Mucosa of stomach (tissue), 1 donor: ENCODE data around the gene SMAD9.
A peak's percentile ranks its signal among the peaks of the same experiment; 100 is the strongest.

ENCODE experiments used
- H3K27me3 ChIP-seq: one replicate; pipeline ENCODE4 v1.7.0; 2013; ENCODE audit warnings: mild to moderate bottlenecking, low read length; ENCODE audit not compliant: control insufficient read depth, insufficient read depth
- H3K36me3 ChIP-seq: one replicate; pipeline ENCODE4 v1.7.0; 2013; ENCODE audit warnings: low read length; ENCODE audit not compliant: control insufficient read depth, insufficient read depth
- H3K4me1 ChIP-seq: one replicate; pipeline ENCODE4 v1.7.0; 2013; ENCODE audit warnings: mild to moderate bottlenecking, low read length; ENCODE audit not compliant: control insufficient read depth, insufficient read depth
- H3K4me3 ChIP-seq: one replicate; pipeline ENCODE4 v1.7.0; 2013; ENCODE audit warnings: low read length
- H3K9ac ChIP-seq: one replicate; pipeline ENCODE4 v1.7.0; 2013; ENCODE audit warnings: mild to moderate bottlenecking, low read length, moderate library complexity
- H3K9me3 ChIP-seq: one replicate; pipeline ENCODE4 v1.7.0; 2013; ENCODE audit warnings: mild to moderate bottlenecking, low read length, moderate library complexity; ENCODE audit not compliant: control insufficient read depth
- donor health status: Pancreatic carcinoma.

SMAD9 gene

DNA sequence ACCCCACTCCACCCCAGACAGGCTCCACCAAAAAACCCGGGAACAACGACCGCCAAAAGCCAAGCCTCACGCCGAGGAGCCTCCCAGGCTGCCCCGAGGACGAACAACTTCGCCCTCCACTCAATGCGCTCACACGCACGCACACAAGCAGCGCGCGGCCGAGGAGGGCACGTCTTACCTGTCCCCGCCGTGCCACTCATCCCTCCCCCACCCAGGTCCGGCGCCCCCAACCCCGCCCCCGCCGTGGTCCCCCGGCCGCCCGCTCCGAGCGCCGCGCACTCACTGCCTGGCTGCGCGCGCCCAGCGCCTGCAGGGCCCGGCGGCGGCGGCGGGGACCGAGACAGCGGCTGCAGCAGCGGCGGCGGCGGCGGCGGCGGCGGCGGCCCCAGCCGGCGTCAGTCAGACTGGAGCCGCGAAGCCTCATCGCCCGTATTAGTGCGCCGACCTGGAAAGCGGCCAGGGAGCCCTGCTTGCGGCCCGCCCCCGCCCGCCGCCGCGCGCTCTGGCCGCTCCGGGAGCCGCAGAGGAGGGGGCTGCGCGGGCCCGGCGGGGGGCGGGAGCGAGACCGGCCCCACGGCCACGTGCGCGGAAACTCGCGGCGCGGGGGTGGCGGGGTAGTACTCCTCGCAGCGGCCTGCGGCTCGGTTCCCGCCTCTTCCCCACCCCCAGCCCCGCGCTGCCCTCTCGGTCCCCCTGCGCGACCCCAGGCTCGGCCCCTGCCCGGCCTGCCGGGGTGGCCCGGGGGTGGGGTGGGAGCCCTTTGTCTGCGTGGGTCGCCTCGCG lies at the start of gene SMAD9:
TSS of gene SMAD9 (minus strand) at position 406 of the 783 bp plus-strand sequence. CDS start 40,549 bp downstream, outside the sequence.
- H3K9ac ChIP-seq: peak within 1 kb of the TSS; percentile 41
- H3K36me3 ChIP-seq: no peaks in the 10 kb centered on the region
- peaks cover 4% of the 10 kb centered on the region for H3K4me1 ChIP-seq
- peaks cover 21% of the 10 kb centered on the region for H3K27me3 ChIP-seq
- no peaks in the 10 kb centered on the region for H3K9me3 ChIP-seq
- no peak within 1 kb of the TSS for H3K4me3 ChIP-seq

DNA sequence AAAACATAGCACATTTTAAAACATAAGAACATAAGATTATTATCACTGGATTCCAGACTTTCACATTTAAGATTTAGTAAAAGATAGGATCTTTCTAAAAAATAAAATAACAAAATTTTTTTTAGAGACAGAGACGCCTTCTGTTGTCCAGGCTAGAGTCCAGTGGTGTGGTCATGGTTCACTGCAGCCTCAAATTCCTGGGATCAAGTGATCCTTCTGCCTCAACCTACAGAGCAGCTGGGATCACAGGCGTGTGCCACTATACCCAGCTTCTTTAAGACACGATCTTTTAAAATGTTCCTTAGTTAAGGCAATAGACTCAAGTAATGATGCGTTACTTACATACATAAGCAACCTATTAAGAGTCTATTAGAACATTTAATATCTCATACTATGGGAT lies 46.4 kb upstream of the SMAD9 start:
- Histone ChIP-seq H3K9me3 (no peaks in the 10 kb centered on the region), H3K27me3 (no peaks in the 10 kb centered on the region), H3K4me3 (no peak overlapping the region), H3K4me1 (no peaks in the 10 kb centered on the region), H3K36me3 (peaks cover 11% of the 10 kb centered on the region), H3K9ac (no peak overlapping the region)

DNA sequence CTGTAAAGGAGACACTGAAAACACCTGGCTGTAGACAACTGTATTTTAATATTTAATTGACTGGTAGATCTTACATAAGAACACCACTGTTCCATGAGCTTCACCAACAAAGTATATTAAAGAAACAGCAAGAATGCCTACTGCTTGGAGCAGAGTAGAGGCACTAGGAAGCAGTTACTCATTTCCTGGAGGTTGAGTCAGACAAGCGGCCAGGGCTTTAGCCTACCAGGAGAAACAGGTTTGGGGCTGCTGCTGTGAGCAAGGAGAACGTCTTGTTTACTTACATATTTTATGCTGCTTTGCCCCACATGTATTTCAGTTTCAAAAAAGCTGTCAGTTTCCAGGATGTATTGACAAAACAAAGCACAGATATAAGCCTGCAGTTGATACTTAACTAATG lies 45.7 kb upstream of the SMAD9 start:
- H3K9ac ChIP-seq: no peak overlapping the region
- no peaks in the 10 kb centered on the region for H3K4me1 ChIP-seq
- no peaks in the 10 kb centered on the region for H3K27me3 ChIP-seq
- H3K4me3 ChIP-seq: no peak overlapping the region
- peaks cover 11% of the 10 kb centered on the region for H3K36me3 ChIP-seq
- no peaks in the 10 kb centered on the region for H3K9me3 ChIP-seq

DNA sequence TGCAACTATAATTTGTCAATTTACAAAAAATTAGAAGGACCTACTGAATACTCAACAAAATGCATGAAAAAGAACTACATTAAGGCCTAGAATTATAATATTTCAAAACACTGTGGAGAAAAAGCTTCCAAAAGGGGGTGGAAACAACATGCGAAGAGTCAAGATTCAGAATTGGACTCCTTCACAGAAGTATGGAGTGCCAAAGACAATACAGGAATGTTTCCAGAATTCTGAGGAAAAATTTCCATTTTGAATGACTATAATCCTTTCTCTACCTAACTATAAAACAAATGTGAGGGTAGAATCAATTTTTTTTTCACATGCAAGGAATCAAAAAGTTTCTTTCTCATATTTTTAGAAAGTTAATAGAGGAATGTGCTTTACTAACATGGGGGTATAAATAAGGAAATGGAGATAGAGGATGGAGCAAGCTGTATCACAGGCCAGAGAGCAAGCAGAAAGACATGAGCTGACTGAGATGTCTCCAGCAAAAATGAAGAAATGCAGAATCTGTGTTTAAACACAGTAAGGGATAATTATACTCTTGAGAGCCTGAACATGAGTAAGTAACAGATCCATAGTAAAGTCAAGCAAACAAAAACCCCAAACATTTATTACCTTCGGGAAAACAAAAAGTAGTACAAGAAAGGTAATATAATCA lies 39.5 kb upstream of the SMAD9 start:
- Histone ChIP-seq H3K36me3 (peaks cover 7% of the 10 kb centered on the region), H3K27me3 (no peaks in the 10 kb centered on the region), H3K4me1 (peaks cover 7% of the 10 kb centered on the region), H3K4me3 (no peak overlapping the region), H3K9me3 (no peaks in the 10 kb centered on the region), H3K9ac (no peak overlapping the region)

DNA sequence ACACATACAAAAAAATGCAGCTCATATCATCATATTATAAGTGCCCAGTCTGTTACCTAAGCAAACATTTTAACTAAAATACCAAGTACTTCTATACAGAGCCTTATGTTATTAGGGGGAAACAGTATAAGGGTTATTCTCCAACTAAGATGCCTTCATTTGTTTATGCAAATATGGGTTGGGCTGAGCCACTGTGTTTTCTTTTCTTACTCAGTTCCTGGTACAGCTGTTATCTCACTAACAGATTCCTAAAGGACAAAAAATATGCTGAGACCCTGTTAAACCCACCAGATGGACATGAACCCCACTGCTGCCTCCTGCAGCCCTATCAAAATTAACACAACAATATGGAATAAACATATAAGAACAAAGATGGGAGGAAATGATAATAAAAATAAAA lies 34.5 kb upstream of the SMAD9 start:
- H3K9me3 ChIP-seq: no peaks in the 10 kb centered on the region
- H3K9ac ChIP-seq: no peak overlapping the region
- no peak overlapping the region for H3K4me3 ChIP-seq
- H3K4me1 ChIP-seq: peaks cover 11% of the 10 kb centered on the region
- H3K36me3 ChIP-seq: no peaks in the 10 kb centered on the region
- no peaks in the 10 kb centered on the region for H3K27me3 ChIP-seq

DNA sequence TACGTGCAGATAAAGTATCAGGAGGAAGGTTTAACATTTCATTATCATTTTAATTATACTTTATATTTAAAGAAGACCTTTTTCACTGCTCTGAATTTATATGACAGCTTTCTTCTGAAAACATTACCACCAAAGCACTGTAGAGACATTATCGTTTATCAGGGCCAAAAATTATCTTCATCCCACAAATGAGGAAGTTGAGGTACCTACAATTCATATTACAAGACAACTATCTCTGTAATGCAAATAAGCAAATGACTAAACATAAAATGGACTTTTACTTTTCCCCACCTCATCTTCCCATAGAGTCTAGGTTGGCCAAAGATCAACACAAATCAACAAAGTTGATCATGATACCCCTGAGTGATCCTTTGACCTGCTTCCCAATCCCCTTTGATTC lies 30.9 kb upstream of the SMAD9 start:
- Histone ChIP-seq H3K4me3 (no peak overlapping the region), H3K4me1 (peaks cover 11% of the 10 kb centered on the region), H3K9me3 (no peaks in the 10 kb centered on the region), H3K27me3 (no peaks in the 10 kb centered on the region), H3K9ac (no peak overlapping the region), H3K36me3 (no peaks in the 10 kb centered on the region)

DNA sequence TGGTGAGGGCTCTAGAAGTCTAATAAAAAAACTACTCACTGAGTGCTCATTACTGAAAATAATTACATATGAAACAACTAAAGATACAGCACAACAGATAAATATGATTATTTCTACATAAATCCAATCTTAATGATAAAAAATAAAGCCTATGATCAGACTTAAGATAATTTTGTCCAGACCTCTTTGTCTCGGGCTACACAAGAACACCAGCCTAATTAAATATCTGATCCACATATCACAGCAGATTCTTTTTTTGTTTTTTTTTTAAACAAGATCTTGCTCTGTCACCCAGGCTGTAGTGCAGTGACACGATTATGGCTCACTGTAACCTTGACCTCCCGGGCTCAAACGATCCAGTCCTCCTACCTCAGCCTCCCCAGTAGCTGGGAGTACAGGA lies 30.3 kb upstream of the SMAD9 start:
- Histone ChIP-seq H3K36me3 (no peaks in the 10 kb centered on the region), H3K4me3 (no peak overlapping the region), H3K4me1 (peaks cover 11% of the 10 kb centered on the region), H3K27me3 (no peaks in the 10 kb centered on the region), H3K9me3 (no peaks in the 10 kb centered on the region), H3K9ac (no peak overlapping the region)

DNA sequence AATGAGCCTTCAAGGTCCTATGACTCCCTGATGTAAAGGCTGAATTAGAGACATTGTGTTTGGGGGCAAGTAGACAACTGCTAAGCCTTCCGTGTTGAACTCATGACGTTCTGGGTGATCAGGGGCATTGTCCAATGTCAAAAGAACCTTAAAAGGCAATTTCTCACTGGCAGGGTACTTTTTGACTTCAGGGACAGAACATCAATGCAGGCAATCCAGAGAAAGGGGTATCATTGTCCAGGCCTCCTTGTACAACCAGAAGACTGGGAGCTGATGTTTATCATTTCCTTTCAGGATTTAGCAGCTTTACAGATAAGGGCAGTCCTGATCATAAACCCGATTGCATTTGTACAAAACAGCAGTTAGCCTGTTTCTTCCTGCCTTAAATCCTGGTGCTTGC lies 25.0 kb upstream of the SMAD9 start:
- Histone ChIP-seq H3K27me3 (no peaks in the 10 kb centered on the region), H3K36me3 (no peaks in the 10 kb centered on the region), H3K9me3 (no peaks in the 10 kb centered on the region)

DNA sequence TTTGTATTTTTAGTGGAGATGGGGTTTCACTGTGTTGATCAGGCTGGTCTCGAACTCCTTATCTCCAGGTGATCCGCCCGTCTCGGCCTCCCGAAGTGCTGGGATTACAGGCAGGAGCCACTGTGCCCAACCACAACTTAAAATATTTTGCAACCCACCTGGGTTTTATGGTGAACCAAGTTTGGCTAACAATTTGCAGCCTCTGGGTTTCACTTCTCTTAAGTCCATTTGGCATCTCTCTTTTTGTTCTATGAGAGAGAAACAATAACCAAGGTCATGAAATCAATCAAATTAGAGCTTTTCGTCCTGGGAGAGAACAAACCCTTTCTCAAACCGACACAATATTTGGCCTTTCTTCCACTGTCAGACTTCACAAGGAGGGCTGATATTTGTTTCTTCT lies 5.6 kb upstream of the SMAD9 start:
- Histone ChIP-seq H3K9ac (no peak overlapping the region), H3K27me3 (peaks cover 3% of the 10 kb centered on the region), H3K4me3 (no peak overlapping the region), H3K36me3 (no peaks in the 10 kb centered on the region), H3K9me3 (no peaks in the 10 kb centered on the region), H3K4me1 (peaks cover 1% of the 10 kb centered on the region)

More for the DNA sequence above, 25.0 kb upstream of the SMAD9 start:
- Histone ChIP-seq H3K4me1 (no peaks in the 10 kb centered on the region), H3K9ac (no peak overlapping the region), H3K4me3 (no peak overlapping the region)

DNA sequence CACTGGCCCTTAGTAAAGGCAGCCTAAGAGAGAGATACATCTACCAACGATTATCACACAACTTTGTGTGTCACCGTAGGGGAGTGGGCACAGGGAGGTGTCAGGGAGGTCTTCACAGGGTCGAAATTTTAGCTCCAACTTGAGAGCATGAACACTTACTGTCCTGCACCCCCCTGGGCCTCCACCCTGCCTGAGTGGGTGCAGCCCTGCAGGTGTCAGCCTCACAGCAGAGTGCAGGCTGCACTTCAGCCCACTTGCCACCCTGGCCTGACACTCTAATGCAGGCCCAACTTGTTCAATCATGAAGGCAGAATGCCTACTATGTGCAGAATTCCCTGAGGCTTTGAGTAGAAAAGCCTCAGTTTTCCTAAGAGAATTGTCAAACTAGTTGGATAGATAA lies 4.0 kb upstream of the SMAD9 start:
- peaks cover 4% of the 10 kb centered on the region for H3K4me1 ChIP-seq
- H3K4me3 ChIP-seq: no peak overlapping the region
- no peaks in the 10 kb centered on the region for H3K36me3 ChIP-seq
- no peak overlapping the region for H3K9ac ChIP-seq
- H3K9me3 ChIP-seq: no peaks in the 10 kb centered on the region
- peaks cover 11% of the 10 kb centered on the region for H3K27me3 ChIP-seq

DNA sequence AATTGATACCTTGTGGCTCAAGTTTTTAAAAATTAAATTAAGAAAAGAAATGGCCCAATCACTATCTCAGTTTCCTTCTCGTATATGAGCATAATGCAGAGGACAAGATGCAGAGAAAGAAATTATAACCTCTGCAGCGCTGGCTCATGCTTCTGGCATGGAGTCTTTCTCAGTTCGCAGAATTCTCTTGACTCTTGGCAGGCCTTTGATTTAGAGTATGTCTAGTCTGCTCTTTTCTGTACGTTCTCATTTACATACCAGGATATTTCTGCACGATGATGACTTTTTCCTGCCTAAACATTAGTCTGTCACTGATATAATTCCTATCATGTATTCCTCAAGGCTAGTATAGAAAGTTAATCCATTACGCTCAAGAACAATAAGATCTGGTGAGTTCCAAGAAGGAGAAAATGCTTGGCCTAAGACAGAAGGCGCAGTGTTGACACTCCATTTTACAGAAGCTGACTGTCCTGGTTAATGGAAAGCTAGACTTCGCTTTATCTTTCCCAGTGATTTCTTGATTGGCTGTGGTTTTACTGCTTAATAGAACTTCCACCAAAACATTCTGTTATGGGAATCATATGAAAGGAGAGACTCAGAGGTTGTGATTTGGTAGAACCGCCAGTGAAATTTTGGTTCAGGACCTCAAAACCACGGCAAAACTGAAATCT lies 1.7 kb upstream of the SMAD9 start:
- H3K27me3 ChIP-seq: peaks cover 21% of the 10 kb centered on the region
- H3K4me1 ChIP-seq: peaks cover 4% of the 10 kb centered on the region
- H3K9ac ChIP-seq: no peak overlapping the region
- no peaks in the 10 kb centered on the region for H3K9me3 ChIP-seq
- no peaks in the 10 kb centered on the region for H3K36me3 ChIP-seq
- H3K4me3 ChIP-seq: no peak overlapping the region

DNA sequence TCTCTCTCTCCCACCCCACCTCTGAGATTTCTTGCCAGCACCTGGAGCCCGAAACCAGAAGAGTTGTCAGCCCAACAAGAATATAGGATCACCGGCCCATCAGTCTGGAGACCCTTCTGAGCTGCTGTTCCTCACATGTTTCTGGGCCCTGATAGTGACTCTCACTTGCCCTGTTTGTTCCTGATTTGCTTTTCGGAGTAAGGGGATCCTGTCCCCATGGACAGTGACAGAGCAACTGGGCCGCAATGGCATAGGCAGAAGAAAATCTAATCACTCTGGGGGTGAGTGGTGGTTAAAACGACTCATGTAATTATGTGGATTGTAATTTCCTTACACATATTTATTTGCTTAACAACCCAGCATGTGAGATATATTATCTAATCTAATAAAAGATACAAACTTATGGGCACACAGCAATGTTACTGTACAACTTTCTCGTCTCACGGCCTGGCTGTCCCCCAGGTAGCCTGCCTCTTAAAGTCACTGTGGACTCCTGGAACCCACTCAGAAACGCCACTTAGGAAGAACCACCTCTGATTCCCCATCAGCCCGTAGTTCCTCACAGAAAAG lies 663 bp upstream of the SMAD9 start:
- Histone ChIP-seq H3K27me3 (peaks cover 21% of the 10 kb centered on the region), H3K4me1 (peaks cover 4% of the 10 kb centered on the region), H3K9me3 (no peaks in the 10 kb centered on the region), H3K9ac (no peak overlapping the region), H3K36me3 (no peaks in the 10 kb centered on the region), H3K4me3 (no peak overlapping the region)
